BJ (cell line): ENCODE results near the gene ENTR1. TPM values are rescaled to one million over a fixed set of nuclear protein-coding genes. Genes with fewer than 3 reads are reported as not detected.
"Not testable (repeated sequence)": the region's sequence is repeated elsewhere in the genome, so short reads cannot be mapped to it uniquely, and the experiment has no call there.

Experiments
- CTCF ChIA-PET: fragments of 350-600 bp; formaldehyde crosslinking; extraction: SDS; loops from one replicate; lab custom pipeline; 2021; ENCODE audit warnings: antibody characterized with exemption, inconsistent platforms; lab: Yijun Ruan, JAX
- POLR2A ChIA-PET: fragments of 300-600 bp; sonication (Branson Sonifier 250); formaldehyde crosslinking; extraction: SDS; loops from one replicate; lab custom pipeline; 2021; ENCODE audit warnings: antibody characterized with exemption; lab: Charles Lee
- DNase-seq: peaks from one replicate; pipeline ENCODE4 v3.0.0-alpha.2; 2011; ENCODE audit warnings: low read depth
- H3K27me3 ChIP-seq: 2 replicates; pipeline ENCODE4 v1.6.0; 2011; ENCODE audit warnings: low read length; ENCODE audit not compliant: control insufficient read depth, insufficient read depth
- H3K36me3 ChIP-seq: 2 replicates; pipeline ENCODE4 v1.5.1; 2011; ENCODE audit warnings: low read length; ENCODE audit not compliant: control insufficient read depth, insufficient read depth
- H3K4me3 ChIP-seq: 2 replicates; pipeline ENCODE4 v1.5.1; 2011; ENCODE audit warnings: low read depth, mild to moderate bottlenecking, control low read depth, low read length
- polyA plus RNA-seq: library from polyadenylated mRNA; depleted of rRNA; stranded (reverse); fragments of >200 nt; gene quantifications from 2 replicates; pipeline ENCODE4 v1.2.3, GENCODE V29; 2011
- TF ChIP-seq, protein P1 (sequence below): IDR thresholded peaks from 2 replicates; pipeline ENCODE4 v1.5.1; 2011; ENCODE audit warnings: low read depth, mild to moderate bottlenecking, control low read depth, inconsistent platforms, low read length, moderate library complexity; ENCODE audit not compliant: insufficient read depth

Gene ENTR1
- polyA plus RNA-seq, 1 experiment, result 28.0 TPM

DNA sequence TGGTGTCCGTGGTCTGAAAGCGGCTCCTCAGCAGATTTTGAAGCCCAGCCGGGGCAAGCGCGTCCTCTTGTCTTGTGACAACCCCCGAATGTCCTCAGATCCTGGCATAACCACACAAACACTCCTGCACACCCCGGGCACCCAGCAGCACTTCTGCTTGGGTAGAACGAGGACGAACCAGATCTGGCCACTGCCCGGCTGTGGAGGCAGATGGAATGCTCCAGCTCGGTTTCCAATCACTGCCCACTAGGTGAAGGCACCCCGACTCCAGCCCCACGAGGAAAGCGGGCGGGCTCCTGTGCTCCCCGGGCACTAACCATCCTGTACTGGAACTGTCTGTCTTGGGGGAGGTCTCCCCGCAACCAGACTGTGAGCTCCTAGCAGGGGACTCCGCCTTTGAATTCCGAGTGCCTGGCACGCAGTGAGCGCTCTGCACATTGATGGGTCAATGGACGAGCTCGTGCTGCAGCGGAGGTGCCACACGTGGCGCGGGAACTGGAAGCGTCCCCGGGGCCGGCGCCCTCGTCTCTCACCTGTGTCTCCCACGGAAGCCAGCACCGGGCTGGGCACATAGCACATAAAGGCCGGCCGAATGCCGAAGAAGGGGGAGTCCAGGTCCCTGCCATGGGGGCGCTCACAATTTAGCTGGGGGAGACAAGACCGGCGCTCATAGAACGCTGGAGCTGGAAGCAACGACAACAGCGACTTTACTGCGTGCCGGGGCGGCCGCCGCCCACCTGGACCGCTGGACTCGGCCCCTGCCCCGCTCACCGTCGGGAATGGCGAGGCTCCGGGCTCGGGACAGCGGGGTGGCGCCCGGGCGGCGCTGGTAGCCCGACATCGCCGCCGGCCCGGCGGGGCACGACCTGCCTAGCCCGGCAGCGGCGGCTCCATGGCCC, 608 bp downstream of the ENTR1 start:
- Histone ChIP-seq H3K27me3 (no peaks in the 10 kb centered on the region), H3K4me3 (peak overlapping the region; percentile 99), H3K36me3 (peaks cover 28% of the 10 kb centered on the region)
- ChIA-PET POLR2A (interaction anchor here (0.9 kb wide), 1 partner anchor 21 kb away, joined by 3 read pairs; no protein-coding TSS in a partner anchor), CTCF (interaction anchor here (1.0 to 1.4 kb wide), 7 partner anchors 9 to 97 kb away, joined by 3 to 7 read pairs (median 5); partner anchors contain the start of gene SNAPC4)
- TF ChIP-seq, protein P1, sequence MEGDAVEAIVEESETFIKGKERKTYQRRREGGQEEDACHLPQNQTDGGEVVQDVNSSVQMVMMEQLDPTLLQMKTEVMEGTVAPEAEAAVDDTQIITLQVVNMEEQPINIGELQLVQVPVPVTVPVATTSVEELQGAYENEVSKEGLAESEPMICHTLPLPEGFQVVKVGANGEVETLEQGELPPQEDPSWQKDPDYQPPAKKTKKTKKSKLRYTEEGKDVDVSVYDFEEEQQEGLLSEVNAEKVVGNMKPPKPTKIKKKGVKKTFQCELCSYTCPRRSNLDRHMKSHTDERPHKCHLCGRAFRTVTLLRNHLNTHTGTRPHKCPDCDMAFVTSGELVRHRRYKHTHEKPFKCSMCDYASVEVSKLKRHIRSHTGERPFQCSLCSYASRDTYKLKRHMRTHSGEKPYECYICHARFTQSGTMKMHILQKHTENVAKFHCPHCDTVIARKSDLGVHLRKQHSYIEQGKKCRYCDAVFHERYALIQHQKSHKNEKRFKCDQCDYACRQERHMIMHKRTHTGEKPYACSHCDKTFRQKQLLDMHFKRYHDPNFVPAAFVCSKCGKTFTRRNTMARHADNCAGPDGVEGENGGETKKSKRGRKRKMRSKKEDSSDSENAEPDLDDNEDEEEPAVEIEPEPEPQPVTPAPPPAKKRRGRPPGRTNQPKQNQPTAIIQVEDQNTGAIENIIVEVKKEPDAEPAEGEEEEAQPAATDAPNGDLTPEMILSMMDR, result no peak
- no peak for DNase-seq

DNA sequence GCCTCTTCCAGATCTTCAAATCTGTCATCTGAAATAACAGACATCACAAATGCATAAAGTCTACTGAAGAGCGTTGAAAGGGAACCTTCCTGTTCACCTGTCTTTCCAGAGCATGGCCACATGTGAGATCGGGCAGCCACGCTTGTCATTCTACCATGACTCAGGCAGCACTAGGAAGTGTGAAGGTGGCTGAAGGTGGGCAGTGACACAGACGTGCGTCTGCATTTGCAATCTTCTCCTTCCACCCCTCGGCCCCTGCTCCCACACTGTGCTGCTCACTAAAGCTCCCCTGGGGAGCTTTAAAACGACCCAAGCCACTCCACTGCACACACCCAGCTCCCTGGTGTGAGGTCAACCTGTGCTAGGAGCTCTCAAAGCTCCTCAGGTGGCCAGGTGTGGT, 2.5 kb downstream of the ENTR1 start:
- H3K4me3 ChIP-seq, result no peak overlapping the region
- H3K36me3 ChIP-seq, result peaks cover 20% of the 10 kb centered on the region
- ChIA-PET CTCF (interaction anchor here (0.7 kb wide), 1 partner anchor 95 kb away, joined by 3 read pairs; no protein-coding TSS in a partner anchor), POLR2A (no interaction called here)
- TF ChIP-seq, protein P1, result no peak
- H3K27me3 ChIP-seq, result no peaks in the 10 kb centered on the region
- DNase-seq, result no peak

DNA sequence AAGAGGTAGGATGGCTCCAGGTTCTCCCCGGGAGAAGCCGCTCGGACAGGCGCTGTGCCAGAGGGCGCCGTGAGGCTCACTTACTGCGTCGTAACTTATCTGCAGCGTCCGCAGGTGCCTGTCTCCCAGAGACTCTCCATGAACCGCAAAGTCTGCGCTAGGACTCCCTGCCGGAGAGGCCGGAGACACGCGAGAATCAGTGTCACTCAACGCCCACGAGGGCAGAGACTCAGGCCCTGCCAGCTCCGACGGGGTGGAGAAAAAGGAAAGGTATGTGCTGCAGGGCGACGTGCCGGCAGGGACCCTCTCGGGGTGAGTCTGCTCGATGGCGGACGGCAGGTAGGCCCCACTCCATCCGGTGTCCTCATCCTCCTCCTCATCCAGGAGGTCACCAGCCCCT, 3.4 kb downstream of the ENTR1 start:
- H3K4me3 ChIP-seq, H3K27me3 ChIP-seq, DNase-seq, POLR2A ChIA-PET: not testable (repeated sequence)
- peaks cover 17% of the 10 kb centered on the region for H3K36me3 ChIP-seq
- CTCF ChIA-PET, result interaction anchor here (0.5 kb wide), 1 partner anchor 516 kb away, joined by 4 read pairs; no protein-coding TSS in a partner anchor

DNA sequence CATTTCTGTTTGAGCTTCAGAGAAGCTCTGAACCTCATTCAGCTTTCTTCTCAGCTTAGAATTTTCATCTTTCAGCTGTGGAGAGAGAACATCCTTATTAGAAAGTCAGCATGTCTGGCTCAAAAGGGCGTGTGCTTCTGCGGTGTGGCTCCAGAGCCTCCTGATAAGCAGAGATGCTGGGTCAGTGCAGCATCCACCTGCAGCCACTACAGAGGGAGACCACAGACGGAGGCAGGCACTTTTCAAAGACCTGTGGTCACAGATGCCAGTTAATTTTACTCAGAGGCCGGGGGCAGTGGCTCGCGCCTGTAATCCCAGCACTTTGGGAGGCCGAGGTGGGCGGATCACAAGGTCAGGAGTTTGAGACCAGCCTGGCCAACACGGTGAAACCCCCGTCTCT, 4.5 kb downstream of the ENTR1 start:
- DNase-seq, H3K27me3 ChIP-seq, H3K4me3 ChIP-seq, POLR2A ChIA-PET: not testable (repeated sequence)
- CTCF ChIA-PET, result interaction anchor here (0.6 kb wide), 1 partner anchor 93 kb away, joined by 3 read pairs; no protein-coding TSS in a partner anchor
- peaks cover 17% of the 10 kb centered on the region for H3K36me3 ChIP-seq

DNA sequence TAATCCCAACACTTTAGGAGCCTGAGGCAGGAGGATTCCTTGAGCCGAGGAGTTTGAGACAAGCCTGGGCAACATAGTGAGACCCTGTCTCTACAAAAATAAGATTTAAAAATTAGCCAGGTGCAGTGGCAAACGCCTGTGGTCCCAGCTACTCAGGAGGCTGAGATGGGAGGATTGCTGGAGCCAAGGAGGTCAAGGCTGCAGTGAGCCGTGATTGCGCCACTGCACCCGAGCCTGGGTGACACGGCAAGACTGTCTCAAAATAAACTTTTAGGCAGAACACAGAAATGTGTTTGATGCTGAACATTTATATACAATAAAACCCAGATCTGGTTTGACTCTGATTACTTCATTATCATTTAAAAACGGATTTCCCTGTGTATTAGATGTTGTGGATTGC, 4.9 kb downstream of the ENTR1 start:
- POLR2A ChIA-PET, result no interaction called here
- CTCF ChIA-PET, result interaction anchor here (0.6 kb wide), 1 partner anchor 93 kb away, joined by 3 read pairs; no protein-coding TSS in a partner anchor
- no peak for DNase-seq
- Histone ChIP-seq H3K27me3 (no peaks in the 10 kb centered on the region), H3K4me3 (no peak overlapping the region), H3K36me3 (peaks cover 17% of the 10 kb centered on the region)
- TF ChIP-seq, protein P1, result no peak

DNA sequence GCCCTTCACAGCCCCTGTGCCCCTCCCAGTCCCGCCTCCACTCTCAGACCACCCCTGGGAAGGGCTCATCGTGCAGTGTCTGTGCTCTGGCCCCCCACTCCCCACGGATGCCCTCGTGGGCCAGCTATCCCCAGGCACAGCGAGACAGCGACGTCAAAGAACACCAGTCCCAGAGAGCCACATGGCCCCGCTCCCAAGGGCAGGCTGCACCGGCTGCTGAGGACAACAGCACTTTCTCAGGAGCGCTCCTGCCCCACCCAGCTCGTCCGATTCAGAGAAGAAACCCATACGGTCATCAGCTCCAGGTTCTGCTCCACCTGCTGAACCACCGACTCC, 5.6 kb downstream of the ENTR1 start:
- DNase-seq, result no peak
- no peaks in the 10 kb centered on the region for H3K27me3 ChIP-seq
- TF ChIP-seq, protein P1, result no peak
- ChIA-PET POLR2A (no interaction called here), CTCF (interaction anchor here (6.5 kb wide), 1 partner anchor 93 kb away, joined by 84 read pairs; no protein-coding TSS in a partner anchor)
- peaks cover 17% of the 10 kb centered on the region for H3K36me3 ChIP-seq
- H3K4me3 ChIP-seq, result no peak overlapping the region
